ENCODE measurements around the gene FSTL4. TPM values are rescaled to one million over a fixed set of nuclear protein-coding genes. Genes with fewer than 3 reads are reported as not detected.
A peak's percentile ranks its signal among the peaks of the same experiment; 100 is the strongest.

Gene FSTL4
- total and polyA plus RNA-seq, 2 donors from 2014 or later, result 0.09 to 4.0 TPM

- no peak overlapping the region for H3K27ac ChIP-seq (ENCODE audit: low read depth in 2 of 2, low read length in 2 of 2)
- TF ChIP-seq CTCF (IDR thresholded peaks at IDR 0.05; ENCODE audit: borderline replicate concordance, extremely low read depth, insufficient read depth), result no peak
- DNase-seq (no peak), FAIRE-seq (no peak)
- H3K27me3 ChIP-seq (ENCODE audit: control insufficient read depth, insufficient read depth, low read length), result peaks cover 4% of the 10 kb centered on the region
- peaks cover 0 to 8% (median 0%) of the 10 kb centered on the region in 3 donors for H3K4me1 ChIP-seq (ENCODE audit: control insufficient read depth in 2 of 3, insufficient read depth in 2 of 3, low read depth in 1 of 3, low read length in 3 of 3)
- no peaks in the 10 kb centered on the region for H3K36me3 ChIP-seq (ENCODE audit: control insufficient read depth in 2 of 3, insufficient read depth in 3 of 3, low read length in 3 of 3)
- no peak overlapping the region for H3K9ac ChIP-seq (ENCODE audit: low read length in 3 of 3)
- intact Hi-C loops (cut with DNase I), result no loop called here
- no peak overlapping the region for H3K4me3 ChIP-seq (ENCODE audit: low read length in 3 of 3)
- H3K9me3 ChIP-seq (ENCODE audit: control insufficient read depth in 2 of 3, insufficient read depth in 1 of 3, low read length in 3 of 3), result peaks cover 0 to 2% (median 0%) of the 10 kb centered on the region in 3 donors
Observed at GRCh38 chr5:133469252-133469651, 143.1 kb downstream of the FSTL4 start.

GRCh38 chr5:133468596-133468995, 143.7 kb downstream of the FSTL4 start:
- FAIRE-seq (no peak), DNase-seq (peak in 1 of 5 donors; percentile 35)
- peaks cover 0 to 2% (median 0%) of the 10 kb centered on the region in 3 donors for H3K9me3 ChIP-seq (ENCODE audit: control insufficient read depth in 2 of 3, insufficient read depth in 1 of 3, low read length in 3 of 3)
- H3K27me3 ChIP-seq (ENCODE audit: control insufficient read depth, insufficient read depth, low read length), result no peaks in the 10 kb centered on the region
- H3K4me3 ChIP-seq (ENCODE audit: low read length in 3 of 3), result no peak overlapping the region
- H3K4me1 ChIP-seq (ENCODE audit: control insufficient read depth in 2 of 3, insufficient read depth in 2 of 3, low read depth in 1 of 3, low read length in 3 of 3), result peaks cover 0 to 8% (median 0%) of the 10 kb centered on the region in 3 donors
- no peak overlapping the region for H3K9ac ChIP-seq (ENCODE audit: low read length in 3 of 3)
- H3K27ac ChIP-seq (ENCODE audit: low read depth in 2 of 2, low read length in 2 of 2), result no peak overlapping the region
- TF ChIP-seq CTCF (IDR thresholded peaks at IDR 0.05; ENCODE audit: borderline replicate concordance, extremely low read depth, insufficient read depth), result no peak
- intact Hi-C loops (cut with DNase I), result no loop called here
- H3K36me3 ChIP-seq (ENCODE audit: control insufficient read depth in 2 of 3, insufficient read depth in 3 of 3, low read length in 3 of 3), result no peaks in the 10 kb centered on the region

GRCh38 chr5:133467826-133468463, 144.4 kb downstream of the FSTL4 start:
- intact Hi-C loops (cut with DNase I), result no loop called here
- no peaks in the 10 kb centered on the region for H3K27me3 ChIP-seq (ENCODE audit: control insufficient read depth, insufficient read depth, low read length)
- FAIRE-seq (no peak), DNase-seq (peak in 4 of 5 donors; percentile 60 to 87 (median 78))
- no peak overlapping the region for H3K4me3 ChIP-seq (ENCODE audit: low read length in 3 of 3)
- H3K9ac ChIP-seq (ENCODE audit: low read length in 3 of 3), result no peak overlapping the region
- H3K36me3 ChIP-seq (ENCODE audit: control insufficient read depth in 2 of 3, insufficient read depth in 3 of 3, low read length in 3 of 3), result no peaks in the 10 kb centered on the region
- peaks cover 0 to 2% (median 0%) of the 10 kb centered on the region in 3 donors for H3K9me3 ChIP-seq (ENCODE audit: control insufficient read depth in 2 of 3, insufficient read depth in 1 of 3, low read length in 3 of 3)
- H3K27ac ChIP-seq (ENCODE audit: low read depth in 2 of 2, low read length in 2 of 2), result no peak overlapping the region
- TF ChIP-seq CTCF (IDR thresholded peaks at IDR 0.05; ENCODE audit: borderline replicate concordance, extremely low read depth, insufficient read depth), result no peak
- peaks cover 0 to 8% (median 0%) of the 10 kb centered on the region in 3 donors for H3K4me1 ChIP-seq (ENCODE audit: control insufficient read depth in 2 of 3, insufficient read depth in 2 of 3, low read depth in 1 of 3, low read length in 3 of 3)
